ENCODE results near the gene CMIP.

CMIP gene

GRCh38 chr16:81447383-81448101, 2.9 kb downstream of the CMIP start:
- TF ChIP-seq CTCF (IDR thresholded peaks at IDR 0.05; ENCODE audit: insufficient read depth, low read length, poor library complexity, severe bottlenecking), result no peak
- DNase-seq (ENCODE audit: extremely low read depth, insufficient read length), result no peak
- Histone ChIP-seq H3K4me3 (replicated peaks; ENCODE audit: low read depth, low read length) (no peak overlapping the region), H3K36me3 (ENCODE audit: control insufficient read depth, insufficient read depth, low read length) (no peaks in the 10 kb centered on the region; the same call in 1 of the 2 replicates), H3K27me3 (replicated peaks; ENCODE audit: control insufficient read depth, insufficient read depth, low read length) (no peaks in the 10 kb centered on the region; the same call in 1 of the 2 replicates)

GRCh38 chr16:81448154-81449131, 3.8 kb downstream of the CMIP start:
- no peak overlapping the region for H3K4me3 ChIP-seq (replicated peaks; ENCODE audit: low read depth, low read length)
- H3K27me3 ChIP-seq (replicated peaks; ENCODE audit: control insufficient read depth, insufficient read depth, low read length), result no peaks in the 10 kb centered on the region
- TF ChIP-seq CTCF (IDR thresholded peaks at IDR 0.05; ENCODE audit: insufficient read depth, low read length, poor library complexity, severe bottlenecking), result no peak
- no peak for DNase-seq (ENCODE audit: extremely low read depth, insufficient read length)
- H3K36me3 ChIP-seq (ENCODE audit: control insufficient read depth, insufficient read depth, low read length), result no peaks in the 10 kb centered on the region; the same call in 1 of the 2 replicates

GRCh38 chr16:81449241-81449640, 4.6 kb downstream of the CMIP start:
- Histone ChIP-seq H3K27me3 (replicated peaks; ENCODE audit: control insufficient read depth, insufficient read depth, low read length) (no peaks in the 10 kb centered on the region), H3K36me3 (ENCODE audit: control insufficient read depth, insufficient read depth, low read length) (no peaks in the 10 kb centered on the region; the same call in 1 of the 2 replicates), H3K4me3 (replicated peaks; ENCODE audit: low read depth, low read length) (no peak overlapping the region)
- no peak for DNase-seq (ENCODE audit: extremely low read depth, insufficient read length)
- TF ChIP-seq CTCF (IDR thresholded peaks at IDR 0.05; ENCODE audit: insufficient read depth, low read length, poor library complexity, severe bottlenecking), result no peak

GRCh38 chr16:81449899-81450608, 5.4 kb downstream of the CMIP start:
- H3K36me3 ChIP-seq (ENCODE audit: control insufficient read depth, insufficient read depth, low read length), result no peaks in the 10 kb centered on the region; the same call in 1 of the 2 replicates
- H3K27me3 ChIP-seq (replicated peaks; ENCODE audit: control insufficient read depth, insufficient read depth, low read length), result no peaks in the 10 kb centered on the region
- no peak for DNase-seq (ENCODE audit: extremely low read depth, insufficient read length)
- no peak for TF ChIP-seq CTCF (IDR thresholded peaks at IDR 0.05; ENCODE audit: insufficient read depth, low read length, poor library complexity, severe bottlenecking)
- no peak overlapping the region for H3K4me3 ChIP-seq (replicated peaks; ENCODE audit: low read depth, low read length)

GRCh38 chr16:81450783-81451491, 6.3 kb downstream of the CMIP start:
- no peak for DNase-seq (ENCODE audit: extremely low read depth, insufficient read length)
- H3K36me3 ChIP-seq (ENCODE audit: control insufficient read depth, insufficient read depth, low read length), result no peaks in the 10 kb centered on the region; the same call in 1 of the 2 replicates

More at GRCh38 chr16:81450783-81451491, 6.3 kb downstream of the CMIP start:
- no peaks in the 10 kb centered on the region for H3K27me3 ChIP-seq (replicated peaks; ENCODE audit: control insufficient read depth, insufficient read depth, low read length)
- TF ChIP-seq CTCF (IDR thresholded peaks at IDR 0.05; ENCODE audit: insufficient read depth, low read length, poor library complexity, severe bottlenecking), result no peak
- H3K4me3 ChIP-seq (replicated peaks; ENCODE audit: low read depth, low read length), result no peak overlapping the region

Measured in GM06990 (cell line).